Activated CD8-positive, alpha-beta memory T cell treated with anti-CD3 and anti-CD28 coated beads for 48 hours (primary cell): ENCODE results near the gene SEC14L2.

ENCODE experiments used
- DNase-seq, 3 experiments: peaks; one replicate each; pipeline ENCODE4 v3.0.0-alpha.2; 2020; ENCODE audit warnings: low read depth in 2 of 3, low spot score in 2 of 3

The SEC14L2 gene

DNA sequence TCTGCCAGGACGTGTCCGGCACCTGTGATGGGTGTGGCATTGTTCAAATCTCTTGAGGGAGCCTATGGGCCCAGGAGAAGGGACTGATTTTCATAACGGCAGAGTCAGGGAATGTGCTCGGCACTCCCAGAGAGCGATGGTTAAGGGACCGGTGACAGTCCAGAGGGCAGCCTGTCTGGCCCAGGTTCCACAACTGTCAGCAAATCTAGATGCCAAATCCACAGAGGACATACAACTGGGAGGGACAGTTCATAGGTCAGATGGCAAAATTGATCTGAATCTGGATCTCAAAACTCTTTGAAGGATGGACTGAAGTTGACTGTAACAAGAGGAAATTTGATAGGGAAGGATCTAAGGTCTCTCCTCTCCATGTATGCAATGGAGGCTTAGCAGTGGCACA is 7.5 kb downstream of the SEC14L2 start:
- DNase-seq, result no peak

- no peak for DNase-seq
Observed at GRCh38 chr22:30405731-30406130, 8.9 kb downstream of the SEC14L2 start.

DNA sequence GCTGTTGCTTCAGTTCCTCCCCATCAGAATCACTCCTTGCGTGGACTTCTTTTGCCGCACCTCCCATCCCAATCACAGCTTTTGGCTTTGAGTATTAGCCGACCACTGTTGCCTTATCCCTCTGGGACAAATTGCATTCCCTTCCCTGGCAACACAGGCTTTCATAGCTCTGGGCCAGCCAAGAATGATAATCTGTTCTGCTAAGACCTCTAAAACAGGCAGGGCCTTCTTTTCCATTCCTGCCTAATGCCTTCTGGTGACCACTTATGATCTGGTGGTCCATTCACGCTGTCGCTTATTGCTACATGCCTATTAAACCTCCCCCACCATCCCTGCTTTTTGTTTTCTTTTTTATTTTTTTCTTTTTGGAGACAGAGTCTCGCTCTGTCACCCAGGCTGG is 9.6 kb downstream of the SEC14L2 start:
- no peak for DNase-seq

GRCh38 chr22:30408388-30409102 is 11.7 kb downstream of the SEC14L2 start:
- DNase-seq, result no peak

DNA sequence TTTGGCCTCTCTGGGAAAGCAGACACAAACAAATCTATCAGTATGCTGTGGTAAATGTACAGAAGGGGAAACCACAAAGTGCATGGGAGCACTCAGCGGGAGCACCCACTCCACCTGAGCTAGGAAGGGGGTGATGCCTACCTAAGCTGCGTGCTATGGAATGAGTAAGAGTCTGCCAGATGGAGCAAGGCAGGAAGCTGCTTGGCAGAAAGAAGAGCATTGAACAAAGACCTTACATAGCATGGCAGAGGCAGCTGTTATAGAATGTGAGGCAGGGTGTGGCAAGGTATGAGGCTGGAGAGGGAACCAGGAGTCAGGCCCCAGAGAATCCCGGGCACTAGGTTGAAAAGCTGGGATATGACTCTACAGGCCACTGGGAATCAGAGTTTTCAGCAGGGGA is 15.0 kb downstream of the SEC14L2 start:
- DNase-seq, result no peak

- no peak for DNase-seq
Observed at GRCh38 chr22:30413001-30413400, 16.2 kb downstream of the SEC14L2 start.

- DNase-seq, result no peak
Observed at GRCh38 chr22:30413745-30414524, 17.1 kb downstream of the SEC14L2 start.

- no peak for DNase-seq
Observed at GRCh38 chr22:30414525-30415047, 17.8 kb downstream of the SEC14L2 start.

GRCh38 chr22:30416403-30416802 is 19.6 kb downstream of the SEC14L2 start:
- no peak for DNase-seq

GRCh38 chr22:30416837-30417236 is 20.0 kb downstream of the SEC14L2 start:
- DNase-seq, result no peak

- DNase-seq, result no peak
Observed at GRCh38 chr22:30420347-30421125, 23.7 kb downstream of the SEC14L2 start.

DNA sequence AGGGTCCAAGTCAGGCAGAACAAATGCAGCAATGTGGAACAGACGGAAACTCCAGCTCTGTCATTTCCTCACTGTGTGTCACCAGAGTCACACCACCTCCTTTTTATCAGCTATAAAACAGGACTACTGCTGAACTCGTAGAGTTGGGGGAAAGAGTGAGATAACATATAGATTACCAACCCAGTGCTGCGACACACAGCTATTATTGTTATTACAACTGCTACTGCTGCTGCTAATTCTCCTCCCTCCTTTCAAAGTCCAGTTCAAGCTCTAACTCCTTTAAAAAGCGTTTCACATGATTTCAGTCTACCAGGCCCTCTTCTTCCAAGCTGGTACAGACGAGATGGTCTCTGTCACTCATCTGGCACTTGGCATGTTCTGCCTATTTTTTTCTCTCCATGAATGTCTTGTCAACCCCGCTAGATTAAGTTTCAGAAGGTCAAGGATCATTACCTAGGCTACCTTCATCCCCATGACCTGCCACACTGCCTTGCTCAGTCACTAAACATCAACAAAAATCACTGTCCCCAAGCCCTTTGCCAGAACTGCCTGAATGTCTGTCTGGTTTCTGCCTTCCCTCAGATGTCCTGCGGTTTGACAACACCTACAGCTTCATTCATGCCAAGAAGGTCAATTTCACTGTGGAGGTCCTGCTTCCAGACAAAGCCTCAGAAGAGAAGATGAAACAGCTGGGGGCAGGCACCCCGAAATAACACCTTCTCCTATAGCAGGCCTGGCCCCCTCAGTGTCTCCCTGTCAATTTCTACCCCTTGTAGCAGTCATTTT is 25.1 kb downstream of the SEC14L2 start:
- DNase-seq, result no peak

DNA sequence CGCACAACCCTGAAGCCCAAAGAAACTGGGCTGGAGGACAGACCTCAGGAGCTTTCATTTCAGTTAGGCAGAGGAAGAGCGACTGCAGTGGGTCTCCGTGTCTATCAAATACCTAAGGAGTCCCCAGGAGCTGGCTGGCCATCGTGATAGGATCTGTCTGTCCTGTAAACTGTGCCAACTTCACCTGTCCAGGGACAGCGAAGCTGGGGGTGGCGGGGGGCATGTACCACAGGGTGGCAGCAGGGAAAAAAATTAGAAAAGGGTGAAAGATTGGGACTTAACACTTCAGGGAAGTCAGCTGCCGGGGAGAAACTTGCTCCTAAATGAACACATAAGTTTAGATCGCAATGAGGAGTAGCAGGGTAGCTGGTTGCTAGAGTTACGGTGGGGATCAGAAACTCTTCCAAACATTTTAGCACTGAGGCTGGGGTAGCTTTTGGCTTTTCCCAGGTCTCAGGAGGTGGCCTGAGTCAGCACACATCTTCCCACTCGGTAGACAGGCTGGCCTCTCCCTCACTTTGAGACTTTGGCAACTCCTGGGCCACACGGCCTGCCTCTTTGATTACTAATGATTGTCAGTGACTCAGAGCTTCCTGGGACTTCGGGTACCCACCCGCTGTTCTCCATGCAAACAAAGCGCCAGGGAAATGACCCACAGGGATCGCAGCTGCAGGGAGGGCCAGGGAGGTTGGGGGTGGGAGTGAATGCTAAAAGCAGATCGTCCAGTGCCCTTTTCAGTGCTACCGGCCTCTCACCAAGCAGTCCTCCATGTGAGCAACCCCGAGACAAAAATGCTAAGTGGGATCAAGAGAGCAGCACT is 25.9 kb downstream of the SEC14L2 start:
- DNase-seq, result peak in 1 of 3 experiments; percentile 48

- peak; percentile 33 to 46 (median 43) for DNase-seq
Observed at GRCh38 chr22:30423301-30423958, 26.6 kb downstream of the SEC14L2 start.

GRCh38 chr22:30423959-30424533 is 27.2 kb downstream of the SEC14L2 start:
- DNase-seq, result peak; percentile 77 to 96 (median 92)

- DNase-seq, result no peak
Observed at GRCh38 chr22:30424534-30425326, 27.9 kb downstream of the SEC14L2 start.

DNA sequence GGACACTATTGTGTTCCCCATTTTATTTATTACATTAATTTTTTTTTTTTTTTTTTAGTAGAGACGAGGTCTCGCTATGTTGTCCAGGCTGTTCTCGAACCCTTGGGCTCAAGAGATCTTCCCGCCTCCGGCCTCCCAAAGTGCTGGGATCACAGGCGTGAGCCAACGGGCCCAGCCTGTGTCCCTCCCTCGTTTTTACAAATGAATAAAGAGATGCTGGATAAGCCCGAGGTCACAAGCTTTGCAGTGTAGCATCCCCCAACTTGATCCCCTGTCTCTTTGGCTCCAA is 28.5 kb downstream of the SEC14L2 start:
- DNase-seq, result no peak

DNA sequence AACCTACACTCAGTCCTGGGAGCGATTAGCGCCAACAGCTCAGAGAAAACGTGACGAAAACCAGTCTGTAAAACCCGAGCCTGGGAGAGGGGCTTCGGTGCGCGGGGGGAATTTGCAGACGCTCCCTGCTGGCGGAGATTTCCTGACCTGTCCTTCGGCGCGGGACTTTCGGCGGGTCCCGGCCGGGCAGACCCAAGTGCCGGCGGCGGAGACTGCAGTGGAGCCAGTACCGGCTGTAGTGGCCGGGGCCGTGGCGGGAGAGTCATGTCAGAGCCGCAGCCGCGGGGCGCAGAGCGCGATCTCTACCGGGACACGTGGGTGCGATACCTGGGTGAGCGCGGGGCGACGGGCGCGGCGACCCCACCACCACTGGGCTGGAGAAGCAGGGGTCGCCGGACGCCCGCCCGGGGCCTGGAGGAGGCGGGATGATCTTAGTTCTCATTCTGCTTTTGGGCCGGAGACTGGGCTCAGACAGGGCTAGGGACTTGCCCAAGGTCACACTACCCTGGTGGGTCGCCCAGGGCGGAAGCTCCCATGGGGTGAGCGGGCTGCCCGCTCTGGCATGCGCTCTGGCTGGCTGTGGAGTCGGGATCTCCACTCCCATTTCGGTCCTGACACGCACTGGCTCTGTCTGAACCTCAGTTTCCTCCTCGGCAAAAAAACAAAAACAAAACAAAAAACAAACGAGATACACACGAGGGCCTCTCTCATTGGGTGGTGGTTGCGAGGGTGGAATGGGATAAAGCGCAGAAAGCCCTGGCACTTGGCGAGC is 29.0 kb downstream of the SEC14L2 start, which contains the start of gene MTFP1:
Gene MTFP1 (plus strand): TSS at position 153 of the 772 bp plus-strand sequence. CDS start 112 bp downstream, at position 265.
- DNase-seq, result peak; percentile 27 to 49 (median 38)
